Effector memory CD8-positive, alpha-beta T cell (primary cell): ENCODE results near the gene MRAP2.
"Not testable (repeated sequence)": the region's sequence is repeated elsewhere in the genome, so short reads cannot be mapped to it uniquely, and the experiment has no call there.

Experiments
- ATAC-seq: fragments of 150-1000 bp; cut with Tn5 transposase; replicated peaks from 2 replicates; pipeline ENCODE4 v1.10.0; 2021; ENCODE audit warnings: mild to moderate bottlenecking, moderate library complexity
- DNase-seq, 3 experiments: peaks; one replicate each; pipeline ENCODE4 v3.0.0; 2021
- H3K27ac Mint-ChIP-seq, 2 donors: one replicate each; pipeline ENCODE4 v1.8.0; 2022; ENCODE audit warnings: mild to moderate bottlenecking in 2 of 2, mixed read lengths in 2 of 2, moderate library complexity in 2 of 2
- H3K27me3 Mint-ChIP-seq, 2 donors: one replicate each; pipeline ENCODE4 v1.8.0; 2022; ENCODE audit warnings: mixed read lengths in 2 of 2
- H3K36me3 Mint-ChIP-seq: one replicate; pipeline ENCODE4 v1.8.0; 2022; ENCODE audit warnings: mild to moderate bottlenecking, moderate library complexity, mixed read lengths; ENCODE audit not compliant: insufficient read depth
- H3K4me1 Mint-ChIP-seq, 2 donors: one replicate each; pipeline ENCODE4 v1.8.0; 2022; ENCODE audit warnings: low read depth in 2 of 2, mixed read lengths in 2 of 2
- H3K4me3 Mint-ChIP-seq, 2 donors: one replicate each; pipeline ENCODE4 v1.8.0; 2022; ENCODE audit warnings: mild to moderate bottlenecking in 2 of 2, mixed read lengths in 2 of 2, moderate library complexity in 2 of 2
- H3K9me3 Mint-ChIP-seq, 2 donors: one replicate each; pipeline ENCODE4 v1.8.0; 2022; ENCODE audit warnings: mixed read lengths in 2 of 2

Gene MRAP2

GRCh38 chr6:84017709-84018452 lies 15.7 kb upstream of the MRAP2 start:
- no peak overlapping the region for H3K4me3 Mint-ChIP-seq

GRCh38 chr6:84018453-84019061 lies 15.0 kb upstream of the MRAP2 start:
- Mint-ChIP-seq H3K4me3 (no peak overlapping the region), H3K36me3 (no peaks in the 10 kb centered on the region), H3K27ac (no peak overlapping the region), H3K4me1 (no peaks in the 10 kb centered on the region), H3K27me3 (no peaks in the 10 kb centered on the region), H3K9me3 (no peaks in the 10 kb centered on the region)
- ATAC-seq (no peak), DNase-seq (no peak)

More at GRCh38 chr6:84017709-84018452, 15.7 kb upstream of the MRAP2 start:
- Mint-ChIP-seq H3K36me3 (no peaks in the 10 kb centered on the region), H3K27me3 (no peaks in the 10 kb centered on the region), H3K9me3 (no peaks in the 10 kb centered on the region), H3K4me1 (no peaks in the 10 kb centered on the region), H3K27ac (no peak overlapping the region)
- ATAC-seq, result no peak
- no peak for DNase-seq

- no peaks in the 10 kb centered on the region for H3K4me1 Mint-ChIP-seq
- no peaks in the 10 kb centered on the region for H3K9me3 Mint-ChIP-seq
- H3K4me3 Mint-ChIP-seq, result no peak overlapping the region
- no peaks in the 10 kb centered on the region for H3K27me3 Mint-ChIP-seq
- DNase-seq, result no peak
- ATAC-seq, result no peak
- no peaks in the 10 kb centered on the region for H3K36me3 Mint-ChIP-seq
- H3K27ac Mint-ChIP-seq, result no peak overlapping the region
Observed at GRCh38 chr6:84019141-84019841, 14.3 kb upstream of the MRAP2 start.

GRCh38 chr6:84019842-84020211 lies 13.7 kb upstream of the MRAP2 start:
- Mint-ChIP-seq H3K36me3 (no peaks in the 10 kb centered on the region), H3K27me3 (no peaks in the 10 kb centered on the region), H3K9me3 (no peaks in the 10 kb centered on the region), H3K27ac (no peak overlapping the region), H3K4me1 (no peaks in the 10 kb centered on the region), H3K4me3 (no peak overlapping the region)
- ATAC-seq (no peak), DNase-seq (no peak)

- ATAC-seq (no peak), DNase-seq (no peak)
- no peaks in the 10 kb centered on the region for H3K4me1 Mint-ChIP-seq
- peaks cover 0 to 6% of the 10 kb centered on the region in 2 donors for H3K27me3 Mint-ChIP-seq
- H3K9me3 Mint-ChIP-seq, result peaks cover 0 to 4% of the 10 kb centered on the region in 2 donors
- no peak overlapping the region for H3K4me3 Mint-ChIP-seq
- no peak overlapping the region for H3K27ac Mint-ChIP-seq
- H3K36me3 Mint-ChIP-seq, result no peaks in the 10 kb centered on the region
Observed at GRCh38 chr6:84021625-84022024, 11.9 kb upstream of the MRAP2 start.

GRCh38 chr6:84026721-84027164 lies 6.8 kb upstream of the MRAP2 start:
- no peak for ATAC-seq

GRCh38 chr6:84027340-84028181 lies 6.0 kb upstream of the MRAP2 start:
- Mint-ChIP-seq H3K4me3 (no peak overlapping the region), H3K27ac (no peak overlapping the region), H3K27me3 (peaks cover 12 to 29% of the 10 kb centered on the region in 2 donors), H3K9me3 (peaks cover 4 to 7% of the 10 kb centered on the region in 2 donors), H3K4me1 (no peaks in the 10 kb centered on the region), H3K36me3 (no peaks in the 10 kb centered on the region)
- no peak for DNase-seq
- no peak for ATAC-seq

More at GRCh38 chr6:84026721-84027164, 6.8 kb upstream of the MRAP2 start:
- Mint-ChIP-seq H3K4me3 (no peak overlapping the region), H3K9me3 (peaks cover 4 to 7% of the 10 kb centered on the region in 2 donors), H3K4me1 (no peaks in the 10 kb centered on the region), H3K36me3 (no peaks in the 10 kb centered on the region), H3K27me3 (peaks cover 4 to 22% of the 10 kb centered on the region in 2 donors), H3K27ac (no peak overlapping the region)
- DNase-seq, result no peak

GRCh38 chr6:84028350-84028749 lies 5.2 kb upstream of the MRAP2 start:
- ATAC-seq (no peak), DNase-seq (no peak)
- peaks cover 20 to 36% of the 10 kb centered on the region in 2 donors for H3K27me3 Mint-ChIP-seq
- peaks cover 4 to 7% of the 10 kb centered on the region in 2 donors for H3K9me3 Mint-ChIP-seq
- H3K4me3 Mint-ChIP-seq, result no peak overlapping the region
- H3K27ac Mint-ChIP-seq, result no peak overlapping the region
- H3K4me1 Mint-ChIP-seq, result no peaks in the 10 kb centered on the region
- no peaks in the 10 kb centered on the region for H3K36me3 Mint-ChIP-seq

- peaks cover 49 to 51% of the 10 kb centered on the region in 2 donors for H3K27me3 Mint-ChIP-seq
- H3K27ac Mint-ChIP-seq, H3K9me3 Mint-ChIP-seq, H3K4me1 Mint-ChIP-seq, ATAC-seq, H3K4me3 Mint-ChIP-seq, H3K36me3 Mint-ChIP-seq, DNase-seq: not testable (repeated sequence)
Observed at GRCh38 chr6:84032000-84032399, 1.6 kb upstream of the MRAP2 start.

- no peak for DNase-seq
- H3K4me1 Mint-ChIP-seq, result peaks cover 0 to 2% of the 10 kb centered on the region in 2 donors
- ATAC-seq, result no peak
- peaks cover 51 to 74% of the 10 kb centered on the region in 2 donors for H3K27me3 Mint-ChIP-seq
- no peak overlapping the region for H3K4me3 Mint-ChIP-seq
- H3K27ac Mint-ChIP-seq, result no peak overlapping the region
- H3K36me3 Mint-ChIP-seq, result no peaks in the 10 kb centered on the region
- no peaks in the 10 kb centered on the region for H3K9me3 Mint-ChIP-seq
Observed at GRCh38 chr6:84035484-84035883, 1.9 kb downstream of the MRAP2 start.

GRCh38 chr6:84037425-84038089 lies 4.0 kb downstream of the MRAP2 start:
- Mint-ChIP-seq H3K27ac (no peak overlapping the region), H3K36me3 (no peaks in the 10 kb centered on the region), H3K27me3 (peaks cover 51 to 81% of the 10 kb centered on the region in 2 donors), H3K4me1 (peaks cover 0 to 2% of the 10 kb centered on the region in 2 donors), H3K9me3 (no peaks in the 10 kb centered on the region), H3K4me3 (no peak overlapping the region)
- ATAC-seq (no peak), DNase-seq (no peak)

- H3K9me3 Mint-ChIP-seq, result no peaks in the 10 kb centered on the region
- no peaks in the 10 kb centered on the region for H3K4me1 Mint-ChIP-seq
- peaks cover 29 to 73% of the 10 kb centered on the region in 2 donors for H3K27me3 Mint-ChIP-seq
- H3K4me3 Mint-ChIP-seq, result no peak overlapping the region
- no peak for ATAC-seq
- H3K36me3 Mint-ChIP-seq, result no peaks in the 10 kb centered on the region
- no peak overlapping the region for H3K27ac Mint-ChIP-seq
- no peak for DNase-seq
Observed at GRCh38 chr6:84042603-84043002, 9.0 kb downstream of the MRAP2 start.

- H3K4me3 Mint-ChIP-seq, result no peak overlapping the region
- no peaks in the 10 kb centered on the region for H3K9me3 Mint-ChIP-seq
- no peak overlapping the region for H3K27ac Mint-ChIP-seq
- no peak for ATAC-seq
- no peaks in the 10 kb centered on the region for H3K36me3 Mint-ChIP-seq
- DNase-seq, result no peak
- H3K27me3 Mint-ChIP-seq, result peaks cover 25 to 63% of the 10 kb centered on the region in 2 donors
- H3K4me1 Mint-ChIP-seq, result no peaks in the 10 kb centered on the region
Observed at GRCh38 chr6:84043555-84043954, 10.0 kb downstream of the MRAP2 start.
